GM21576 (cell line): Measurements from ENCODE around the gene SART3.
"Not testable (repeated sequence)": the region's sequence is repeated elsewhere in the genome, so short reads cannot be mapped to it uniquely, and the experiment has no call there.

Source experiments
- ATAC-seq: cut with Tn5 transposase; IDR thresholded peaks from one replicate; pipeline ENCODE4 v1.9.1; 2021; ENCODE audit warnings: mild to moderate bottlenecking, moderate library complexity; ENCODE audit not compliant: unreplicated experiment

The SART3 gene

DNA sequence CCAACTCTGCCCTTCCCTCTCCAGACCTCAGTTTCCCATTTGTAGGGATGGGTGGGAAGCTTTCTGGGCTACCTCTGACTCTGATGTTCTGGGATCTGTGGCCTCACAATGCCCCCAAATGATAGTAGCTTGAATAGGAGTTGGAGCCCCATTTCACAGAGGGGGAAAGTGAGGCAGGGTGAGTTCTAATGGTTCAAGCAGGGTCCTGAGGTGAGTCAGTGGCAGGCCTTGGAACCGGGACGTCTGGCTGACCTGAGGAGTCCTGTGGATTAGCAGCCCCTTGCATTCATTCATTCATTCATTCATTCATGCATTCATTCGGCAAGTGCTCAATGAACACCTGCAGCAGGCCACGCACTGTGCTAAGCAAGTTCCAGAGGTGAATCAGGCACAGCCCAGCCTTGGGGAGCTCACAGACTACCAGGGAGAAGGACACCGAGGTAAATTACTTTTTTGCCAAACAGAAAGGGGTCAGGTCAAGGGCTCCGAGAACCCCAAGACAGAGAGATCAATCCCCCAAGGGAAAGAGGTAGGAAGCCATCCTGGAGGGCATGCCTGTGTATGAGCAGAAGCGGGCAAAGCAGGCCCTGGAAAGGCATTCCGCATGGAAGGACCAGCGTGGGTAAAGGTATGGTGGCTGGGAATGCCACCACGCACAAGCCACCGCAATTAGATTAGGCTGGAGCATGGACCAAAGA lies 37.7 kb upstream of the SART3 start:
- ATAC-seq = no peak

DNA sequence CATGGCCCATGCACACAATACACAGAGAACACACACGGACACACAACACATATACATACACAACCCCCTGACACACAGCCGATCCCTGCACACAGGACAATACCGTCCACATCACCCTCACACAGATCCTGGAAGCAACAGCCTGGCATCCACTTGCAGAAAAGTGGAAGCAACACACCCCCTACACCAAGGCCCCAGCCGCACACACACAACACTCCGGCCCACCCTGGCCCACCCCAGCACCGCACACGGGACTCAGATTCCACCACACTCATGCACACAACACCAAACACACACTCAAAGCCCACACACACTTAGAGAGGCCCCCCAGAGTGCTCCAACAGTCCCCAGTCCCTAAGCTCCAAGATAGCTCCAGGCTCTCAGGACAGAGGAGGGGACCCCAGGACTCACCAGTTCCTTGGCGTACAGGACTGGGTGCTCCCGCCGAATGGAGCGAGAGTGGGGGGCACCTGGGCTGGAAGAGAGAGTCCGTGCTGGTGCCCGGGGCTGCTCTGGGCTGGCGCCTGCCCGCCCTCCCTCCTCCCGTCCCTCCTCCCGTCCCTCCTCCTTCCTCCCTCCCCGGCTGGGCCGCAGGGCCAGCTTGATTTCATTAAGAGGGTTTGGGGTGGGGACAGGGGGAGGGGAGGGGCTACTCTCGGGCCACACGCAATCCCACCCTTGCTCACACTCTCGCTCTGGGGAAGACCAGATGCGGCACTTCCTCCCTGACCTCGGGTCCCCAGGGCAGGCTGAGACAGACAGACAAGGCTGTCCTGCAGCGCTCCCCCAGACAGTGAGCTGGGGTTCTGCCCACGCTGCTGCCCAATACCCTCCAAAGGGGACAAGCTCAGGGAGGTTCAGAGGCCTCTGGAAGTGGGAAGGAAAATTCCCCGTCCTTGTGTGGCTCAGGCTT lies 36.8 kb upstream of the SART3 start, which contains the start of gene TMEM119:
Gene TMEM119, minus strand, starts transcription at position 526 of the 913 bp plus-strand sequence. CDS start 5,701 bp downstream, outside the sequence.
- no peak for ATAC-seq

DNA sequence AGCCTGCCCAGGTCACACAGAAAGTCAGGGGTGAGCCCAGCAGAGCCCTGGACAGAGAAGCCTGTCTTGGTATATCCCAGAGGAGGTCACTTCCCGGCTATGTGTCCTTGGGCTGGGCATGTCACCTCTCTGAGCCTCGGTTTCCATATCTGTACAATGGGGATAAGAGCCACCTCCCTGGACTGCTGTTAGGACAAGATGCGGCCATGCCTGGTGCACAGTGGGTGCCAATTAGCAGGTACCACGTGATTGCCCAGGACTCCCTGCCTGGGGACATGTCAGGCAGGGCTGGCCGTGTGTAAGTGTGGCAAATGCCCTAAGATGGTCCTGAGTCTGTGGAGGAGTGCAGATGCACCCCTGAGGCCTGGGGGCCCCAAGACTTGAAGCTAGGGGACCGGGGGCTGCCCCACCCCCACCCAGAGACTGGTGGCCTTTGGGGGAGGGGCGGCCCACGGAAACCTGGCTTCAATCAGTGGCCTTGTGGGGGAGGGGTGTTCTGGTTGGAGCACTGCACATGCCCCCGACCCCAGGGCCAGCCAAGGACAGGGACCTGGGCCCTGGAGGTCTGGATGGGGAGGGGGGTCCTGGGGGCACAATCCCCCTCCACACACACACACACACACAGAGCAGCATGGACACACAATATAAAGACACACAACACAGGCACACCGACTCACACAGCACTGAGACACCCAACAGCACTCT lies 36.0 kb upstream of the SART3 start:
- ATAC-seq = no peak

DNA sequence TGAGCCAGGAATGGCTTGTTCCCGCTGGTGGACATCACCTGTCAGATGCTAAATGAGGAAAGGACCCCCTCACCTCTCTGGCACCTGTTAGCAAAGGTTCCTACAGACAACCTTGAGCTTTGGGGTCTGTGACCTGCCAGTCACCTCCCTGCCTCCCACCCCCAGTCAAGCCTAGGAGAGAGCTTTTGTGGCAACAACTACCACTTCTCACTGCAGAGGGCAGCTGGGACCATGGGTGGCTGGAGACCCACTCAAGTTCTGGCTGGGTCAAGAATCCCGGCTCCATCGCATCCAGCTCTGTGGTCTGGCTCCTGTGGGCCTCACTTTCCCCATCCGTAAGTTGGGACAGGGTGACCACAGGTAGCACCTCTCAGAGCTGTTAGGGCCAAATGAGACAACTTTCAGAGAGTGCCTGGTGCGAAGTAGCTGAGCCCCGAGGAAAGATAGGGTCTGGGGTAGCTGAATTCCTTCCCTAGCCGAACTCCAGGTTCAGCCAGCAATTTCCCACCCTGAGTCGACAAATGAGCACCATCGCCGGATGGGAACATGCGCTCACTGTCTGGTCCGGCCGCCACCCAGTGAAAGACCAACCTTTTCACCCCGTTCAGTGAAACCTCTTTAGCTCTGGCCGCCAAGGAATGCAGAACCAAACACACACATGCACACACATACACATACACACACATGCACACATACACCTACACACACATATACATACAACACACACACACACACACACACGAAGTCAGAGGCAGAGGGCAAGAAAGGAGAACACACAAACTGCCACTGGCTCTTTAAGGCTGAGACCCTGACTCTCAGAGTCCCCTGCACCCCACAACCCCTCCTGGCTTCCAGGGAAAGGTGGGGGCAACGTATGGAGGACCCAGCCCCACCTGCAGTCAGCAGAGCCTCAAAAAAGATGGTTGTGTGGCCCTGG lies 35.0 kb upstream of the SART3 start:
- ATAC-seq = no peak

DNA sequence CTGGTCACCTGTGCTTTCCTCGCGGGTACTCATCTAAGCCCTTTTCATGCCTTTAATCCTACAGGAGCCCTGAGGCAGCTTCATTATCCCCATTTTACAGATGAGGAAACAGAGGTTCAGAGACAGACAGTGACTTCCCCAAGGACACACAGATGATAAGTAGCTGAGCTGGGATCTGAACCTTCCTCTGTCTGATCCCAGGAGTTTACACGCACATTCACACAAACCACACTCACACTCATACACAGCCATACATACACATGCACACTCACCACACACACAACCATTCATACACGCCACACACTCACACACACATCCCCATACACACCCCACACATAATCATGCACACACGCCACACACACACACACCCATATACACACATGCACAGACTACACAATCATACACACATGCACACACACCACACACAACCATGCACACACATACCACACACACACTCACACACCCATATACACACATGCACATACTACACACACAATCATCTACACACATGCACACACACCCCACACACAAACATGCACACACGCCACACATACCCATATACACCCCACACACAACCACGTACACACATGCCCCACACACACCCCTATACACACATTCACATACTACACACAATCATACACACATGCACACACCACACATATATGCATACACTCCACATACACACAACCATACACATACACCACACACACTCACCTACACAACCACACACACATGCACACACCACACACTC lies 34.2 kb upstream of the SART3 start:
- no peak for ATAC-seq

DNA sequence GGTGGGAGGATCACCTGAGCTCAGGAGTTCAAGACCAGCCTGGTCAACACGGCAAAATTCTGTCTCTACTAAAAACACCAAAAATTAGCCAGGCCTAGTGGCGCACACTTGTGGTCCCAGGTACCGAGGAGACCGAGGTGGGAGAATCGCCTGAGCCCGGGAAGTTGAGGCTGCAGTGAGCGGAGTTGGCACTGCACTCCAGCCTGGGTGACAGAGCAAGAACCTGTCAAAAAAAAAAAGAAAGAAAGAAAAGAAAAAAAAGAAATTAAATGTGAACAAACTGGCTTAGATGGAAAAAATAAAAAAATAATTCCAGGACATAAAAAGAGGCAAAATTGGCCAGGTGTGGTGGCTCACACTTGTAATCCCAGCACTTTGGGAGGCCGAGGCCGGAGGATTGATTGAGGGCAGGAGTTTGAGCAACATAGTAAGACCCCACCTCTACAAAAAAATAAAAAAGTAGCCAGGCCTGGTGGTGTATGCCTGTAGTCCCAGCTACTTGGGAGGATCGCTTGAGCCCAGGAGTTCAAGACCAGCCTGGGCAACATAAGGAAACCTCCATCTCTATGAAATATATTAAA lies 33.4 kb upstream of the SART3 start:
- ATAC-seq = no peak

DNA sequence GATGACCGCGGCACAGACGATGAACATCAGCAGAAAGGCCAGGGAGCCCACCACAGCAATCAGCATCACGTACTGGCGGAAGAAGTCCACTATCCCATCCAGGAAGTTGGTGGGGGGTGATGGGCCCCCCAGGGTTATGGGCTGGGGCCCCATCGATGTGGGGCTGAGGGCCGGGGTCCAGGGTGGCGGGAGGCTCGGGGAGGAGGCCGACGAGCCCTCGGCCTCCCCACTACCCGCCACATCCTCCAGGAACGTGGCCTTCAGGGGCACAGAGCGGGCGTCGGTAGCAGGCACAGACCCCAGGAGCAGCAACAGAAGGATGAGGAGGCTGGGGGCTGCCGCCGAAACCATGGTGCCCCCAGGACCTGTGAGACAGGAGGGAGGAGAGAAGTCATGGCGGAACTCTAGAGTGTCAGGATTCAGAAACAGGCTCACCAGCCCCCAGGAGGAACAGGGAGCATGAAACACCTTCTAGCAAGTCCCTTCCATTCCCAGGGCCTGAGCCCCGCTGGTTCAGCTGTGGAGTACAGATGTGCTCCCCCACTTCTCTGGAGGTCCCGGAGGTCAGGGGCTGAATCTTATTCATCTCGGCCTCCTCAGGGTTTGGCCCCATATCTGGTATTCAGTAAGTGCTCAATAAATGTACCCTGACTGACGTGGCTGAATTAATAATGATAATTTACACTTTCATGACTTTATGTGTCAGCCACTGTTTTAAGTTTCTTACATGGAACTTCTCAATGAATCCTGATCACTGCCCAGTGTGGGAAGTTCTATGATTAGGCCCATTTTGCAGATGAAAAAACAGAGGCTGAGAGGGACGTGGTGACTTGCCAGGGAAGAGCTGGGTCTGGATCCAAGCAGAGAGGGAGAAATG lies 31.3 kb upstream of the SART3 start:
- ATAC-seq = no peak

DNA sequence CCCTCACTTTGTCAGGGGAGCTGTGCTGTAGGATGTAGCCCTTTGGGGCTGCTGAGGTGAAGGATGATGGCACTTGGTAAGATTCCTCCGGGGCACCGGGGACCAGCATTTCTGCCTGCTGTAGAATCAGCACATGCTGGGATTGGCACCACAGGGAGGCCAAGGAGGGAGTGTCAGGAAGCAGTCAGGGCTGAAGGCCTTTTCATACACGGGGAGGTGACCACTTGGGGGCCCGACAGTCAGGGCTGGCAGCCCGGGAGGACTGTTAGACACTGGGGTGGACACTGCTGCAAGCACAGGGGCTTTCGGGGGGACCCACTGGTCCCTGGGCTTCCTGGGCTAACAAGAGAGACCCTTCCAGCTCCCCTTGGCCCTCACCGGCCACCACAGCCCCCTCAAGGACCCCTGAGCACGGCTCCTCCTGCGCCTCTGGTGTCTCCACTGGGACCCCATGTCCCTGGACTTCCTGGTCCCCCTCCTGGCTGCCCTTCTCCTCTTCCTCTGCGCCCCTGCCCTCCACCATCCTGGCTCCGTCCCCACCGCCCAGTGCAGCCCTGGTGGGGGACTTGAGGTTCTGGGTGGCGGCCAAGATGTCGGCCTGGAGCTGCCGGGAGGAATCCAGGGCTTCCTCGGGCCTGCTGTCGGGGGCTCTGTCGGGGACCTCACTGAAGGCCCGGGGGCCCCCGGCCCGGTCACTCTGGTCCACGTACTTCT lies 30.5 kb upstream of the SART3 start:
- no peak for ATAC-seq

DNA sequence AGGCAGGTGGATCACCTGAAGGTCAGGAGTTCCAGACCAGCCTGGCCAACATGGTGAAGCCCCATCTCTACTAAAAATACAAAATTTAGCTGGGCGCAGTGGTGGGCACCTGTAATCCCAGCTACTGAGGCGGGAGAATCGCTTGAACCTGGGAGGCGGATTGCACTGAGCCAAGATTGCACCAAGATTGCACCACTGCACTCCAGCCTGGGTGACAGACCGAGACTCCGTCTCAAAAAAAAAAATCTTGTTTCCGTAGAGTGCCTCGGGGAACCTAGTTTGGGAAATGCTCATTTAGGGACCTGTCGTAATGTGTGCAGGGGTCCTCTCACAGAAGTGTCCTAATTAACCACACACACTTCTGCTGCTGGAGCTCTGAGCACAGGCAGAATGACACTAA lies 29.5 kb upstream of the SART3 start:
- ATAC-seq = not testable (repeated sequence)

DNA sequence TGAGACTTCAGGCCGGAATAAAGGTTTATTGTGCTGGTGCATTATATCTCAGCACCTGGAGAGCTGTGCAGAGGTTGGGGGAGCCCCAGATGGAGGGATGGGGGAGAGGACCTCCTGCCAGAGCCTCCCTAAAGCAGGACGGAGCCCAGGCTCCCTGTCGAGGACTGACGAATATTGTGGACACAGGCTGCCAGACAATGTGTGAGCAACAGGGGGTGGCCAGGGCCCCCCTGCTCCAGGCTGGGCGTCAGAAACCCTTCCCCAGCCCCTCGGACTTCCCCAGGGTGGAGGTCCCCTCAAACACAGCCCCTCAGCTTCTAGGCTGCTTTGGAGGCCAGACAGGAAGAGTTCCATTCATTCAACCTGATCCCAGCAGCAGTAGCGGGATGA lies 28.9 kb upstream of the SART3 start:
- no peak for ATAC-seq

DNA sequence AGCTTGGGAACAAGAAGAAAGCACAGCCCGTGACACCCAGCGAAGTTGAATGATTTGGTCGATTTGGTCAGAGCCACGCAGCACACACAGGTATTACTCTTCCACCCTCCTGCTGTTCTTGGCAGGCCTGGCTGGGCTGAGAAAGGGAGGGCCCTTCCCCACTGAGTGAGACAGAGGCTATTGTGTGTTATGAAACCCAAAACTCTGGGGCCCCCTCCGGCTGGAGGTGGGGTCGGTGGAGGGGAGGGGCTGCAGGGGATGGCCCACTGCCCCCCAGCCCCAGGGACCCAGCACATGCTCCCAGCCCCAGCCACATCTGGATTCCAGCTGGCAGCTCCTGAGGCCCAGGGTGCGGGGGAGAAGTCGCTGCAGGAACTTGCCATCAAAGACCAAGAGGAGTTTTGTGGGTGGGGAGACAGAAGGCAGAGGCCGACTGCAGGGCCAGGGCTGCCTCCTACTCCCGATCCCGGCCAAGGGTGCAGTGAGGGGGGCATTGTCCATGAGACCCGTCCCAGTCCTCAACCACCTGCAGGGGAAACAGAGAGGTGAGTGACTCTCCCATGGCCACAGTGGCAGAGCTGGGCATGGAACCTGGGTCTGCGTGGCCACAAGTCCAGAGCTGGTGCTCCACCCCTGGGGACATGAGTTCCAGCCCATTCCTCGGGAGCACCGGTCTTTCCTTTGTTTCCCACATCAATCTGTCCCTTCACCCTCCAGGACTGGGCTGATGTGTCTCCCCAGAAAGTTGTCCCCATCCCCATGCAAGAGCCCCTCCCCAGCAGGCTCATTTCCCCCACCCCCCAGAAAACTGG lies 28.3 kb upstream of the SART3 start:
- no peak for ATAC-seq

DNA sequence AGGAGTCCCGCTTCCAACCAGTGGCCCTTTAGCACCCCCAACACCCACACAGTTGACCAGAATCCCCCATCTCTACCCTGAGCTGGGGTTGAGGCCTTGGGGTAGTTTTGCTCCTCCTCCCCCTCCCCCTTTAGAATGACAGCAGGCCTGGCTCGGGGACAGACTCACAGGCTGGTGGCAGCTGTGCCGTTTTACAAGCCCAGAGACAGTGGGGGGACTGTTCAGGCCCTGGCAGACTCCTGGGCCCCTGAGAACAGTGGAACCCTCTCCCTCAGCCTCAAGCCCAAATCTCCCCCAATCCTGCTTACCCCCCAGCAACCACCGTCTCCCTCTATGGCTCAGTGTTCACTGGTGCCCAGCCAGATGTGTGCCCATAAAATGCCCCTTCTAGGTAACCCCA lies 26.9 kb upstream of the SART3 start:
- no peak for ATAC-seq

DNA sequence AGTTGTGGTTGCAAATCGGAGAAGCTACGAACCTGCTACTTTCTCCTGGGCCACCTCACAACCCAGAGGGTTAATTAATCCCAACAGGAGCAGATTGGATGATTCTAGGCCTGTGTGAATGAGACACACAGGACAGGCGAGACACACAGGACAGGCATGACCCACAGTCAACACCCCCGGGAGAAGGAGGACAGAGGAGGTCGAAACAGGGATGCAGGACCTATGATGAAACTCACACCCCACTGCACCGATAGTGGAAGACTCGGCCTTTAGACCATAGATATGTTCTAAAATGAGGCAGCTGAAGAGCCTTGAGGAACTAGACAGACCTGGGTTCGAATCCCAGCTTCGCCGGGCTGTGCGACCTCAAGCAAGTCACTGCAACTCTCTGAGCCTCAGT lies 25.3 kb upstream of the SART3 start:
- ATAC-seq = no peak

DNA sequence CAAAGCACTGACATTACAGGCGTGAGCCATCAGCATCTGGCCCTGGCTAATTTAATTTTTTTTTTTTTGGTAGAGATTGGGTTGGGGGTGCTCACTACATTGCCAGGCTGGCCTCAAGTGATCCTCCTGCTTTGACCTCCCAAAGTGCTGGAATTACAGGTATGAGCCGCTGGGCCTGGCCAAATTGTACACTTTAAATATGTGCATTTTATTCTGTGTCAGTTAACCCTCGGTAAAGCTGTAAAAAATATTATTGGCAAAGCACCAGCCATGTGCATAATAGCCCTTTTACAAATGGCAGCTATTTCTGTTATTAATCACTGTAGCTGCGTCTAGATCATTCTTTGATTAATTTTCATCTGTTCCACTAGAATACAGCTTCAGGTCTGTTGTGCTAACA lies 24.9 kb upstream of the SART3 start:
- no peak for ATAC-seq

DNA sequence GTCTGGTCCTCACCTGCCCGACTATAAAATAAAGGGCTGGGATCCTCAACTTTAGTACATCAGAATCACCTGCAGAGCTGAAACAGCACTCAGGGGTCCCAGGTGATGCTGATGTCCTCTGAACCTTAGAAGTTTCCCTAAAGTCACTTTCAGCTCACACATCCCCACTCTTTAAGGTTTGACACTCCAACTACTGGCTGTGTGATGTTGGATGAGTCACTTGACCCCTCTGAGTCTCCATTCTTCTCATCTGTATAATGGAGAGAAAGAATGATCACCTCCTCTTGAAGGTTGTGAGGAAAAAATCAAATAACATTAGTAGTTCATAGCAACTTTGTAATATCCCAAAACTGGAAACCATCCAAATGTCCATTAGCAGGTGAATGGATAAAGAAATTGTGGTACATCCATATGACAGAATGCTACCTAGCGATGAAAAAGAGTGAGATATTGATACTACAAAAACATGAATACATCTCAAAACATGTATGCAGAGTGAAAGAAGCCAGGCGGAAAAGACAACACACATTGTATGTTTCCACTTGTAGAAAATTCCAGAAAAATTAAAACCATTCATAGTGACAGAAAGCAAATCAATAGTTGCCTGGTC lies 23.6 kb upstream of the SART3 start:
- no peak for ATAC-seq

DNA sequence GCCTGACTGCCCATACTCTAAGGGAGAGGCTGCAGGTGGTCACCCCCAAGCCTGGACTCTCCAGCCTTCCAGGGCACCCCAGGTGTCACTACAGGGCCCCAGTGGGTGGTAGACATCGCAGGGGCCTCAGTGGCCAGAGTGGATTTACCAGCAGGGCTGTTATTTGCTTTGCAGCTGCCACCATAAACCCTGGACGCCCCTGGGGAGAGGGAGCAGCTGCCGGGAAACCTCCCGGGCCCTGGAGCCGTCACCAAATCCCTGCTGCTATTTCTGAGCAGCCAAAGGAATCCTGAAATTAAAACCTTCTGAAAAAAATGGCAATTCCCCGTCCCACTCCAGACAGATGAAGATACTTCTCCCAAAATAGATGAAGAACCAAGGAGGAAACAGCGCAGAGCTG lies 23.0 kb upstream of the SART3 start:
- no peak for ATAC-seq
